Measurements from ENCODE around the gene POLR1C. TPM values are rescaled to one million over a fixed set of nuclear protein-coding genes. Genes with fewer than 3 reads are reported as not detected.
"Not testable (repeated sequence)": the region's sequence is repeated elsewhere in the genome, so short reads cannot be mapped to it uniquely, and the experiment has no call there.

Gene POLR1C
- total RNA-seq, 1 experiment from 2014 or later, result 37.6 TPM

- no peaks in the 10 kb centered on the region for H3K36me3 ChIP-seq
- no peak for DNase-seq
- no peaks in the 10 kb centered on the region for H3K27me3 ChIP-seq
- no peaks in the 10 kb centered on the region for H3K9me3 ChIP-seq
- no peak overlapping the region for H3K4me3 ChIP-seq
These were observed 27.4 kb upstream of the POLR1C start for GRCh38 chr6:43489277-43490072.

- Histone ChIP-seq H3K27me3 (no peaks in the 10 kb centered on the region), H3K4me3 (no peak overlapping the region), H3K36me3 (no peaks in the 10 kb centered on the region), H3K9me3 (no peaks in the 10 kb centered on the region)
- DNase-seq, result no peak
These were observed 26.4 kb upstream of the POLR1C start for GRCh38 chr6:43490523-43490939.

GRCh38 chr6:43491750-43492661 is 24.9 kb upstream of the POLR1C start:
- H3K9me3 ChIP-seq, result no peaks in the 10 kb centered on the region
- H3K27me3 ChIP-seq, result no peaks in the 10 kb centered on the region
- DNase-seq, result peak; percentile 90
- H3K4me3 ChIP-seq, result no peak overlapping the region; the same call in 1 of the 2 replicates
- H3K36me3 ChIP-seq, result no peaks in the 10 kb centered on the region

GRCh38 chr6:43492673-43493072 is 24.2 kb upstream of the POLR1C start:
- H3K4me3 ChIP-seq, result no peak overlapping the region; the same call in 1 of the 2 replicates
- H3K27me3 ChIP-seq, result no peaks in the 10 kb centered on the region
- H3K9me3 ChIP-seq, result no peaks in the 10 kb centered on the region
- DNase-seq, result peak; percentile 31
- H3K36me3 ChIP-seq, result no peaks in the 10 kb centered on the region

GRCh38 chr6:43493230-43493629 is 23.7 kb upstream of the POLR1C start:
- Histone ChIP-seq H3K36me3 (no peaks in the 10 kb centered on the region), H3K27me3 (no peaks in the 10 kb centered on the region), H3K9me3 (no peaks in the 10 kb centered on the region), H3K4me3 (no peak overlapping the region)
- DNase-seq, result no peak

- no peak for DNase-seq
These were observed 23.1 kb upstream of the POLR1C start for GRCh38 chr6:43493833-43494232.

GRCh38 chr6:43494321-43494720 is 22.6 kb upstream of the POLR1C start:
- no peak for DNase-seq
- no peaks in the 10 kb centered on the region for H3K9me3 ChIP-seq
- no peaks in the 10 kb centered on the region for H3K27me3 ChIP-seq
- H3K4me3 ChIP-seq, result no peak overlapping the region
- no peaks in the 10 kb centered on the region for H3K36me3 ChIP-seq

More at GRCh38 chr6:43493833-43494232, 23.1 kb upstream of the POLR1C start:
- Histone ChIP-seq H3K9me3 (no peaks in the 10 kb centered on the region), H3K4me3 (no peak overlapping the region), H3K36me3 (no peaks in the 10 kb centered on the region), H3K27me3 (no peaks in the 10 kb centered on the region)

GRCh38 chr6:43494766-43495165 is 22.1 kb upstream of the POLR1C start:
- H3K9me3 ChIP-seq, result no peaks in the 10 kb centered on the region
- no peak for DNase-seq

GRCh38 chr6:43495409-43495941 is 21.4 kb upstream of the POLR1C start:
- no peak for DNase-seq
- Histone ChIP-seq H3K9me3 (no peaks in the 10 kb centered on the region), H3K36me3 (no peaks in the 10 kb centered on the region)

More at GRCh38 chr6:43494766-43495165, 22.1 kb upstream of the POLR1C start:
- Histone ChIP-seq H3K27me3 (no peaks in the 10 kb centered on the region), H3K4me3 (no peak overlapping the region), H3K36me3 (no peaks in the 10 kb centered on the region)

GRCh38 chr6:43496370-43497128 is 20.3 kb upstream of the POLR1C start:
- Histone ChIP-seq H3K36me3 (no peaks in the 10 kb centered on the region), H3K9me3 (no peaks in the 10 kb centered on the region), H3K27me3 (no peaks in the 10 kb centered on the region), H3K4me3 (no peak overlapping the region)
- DNase-seq, result no peak

More at GRCh38 chr6:43495409-43495941, 21.4 kb upstream of the POLR1C start:
- Histone ChIP-seq H3K4me3 (no peak overlapping the region), H3K27me3 (no peaks in the 10 kb centered on the region)

- no peak for DNase-seq
- Histone ChIP-seq H3K36me3 (no peaks in the 10 kb centered on the region), H3K9me3 (no peaks in the 10 kb centered on the region), H3K4me3 (no peak overlapping the region), H3K27me3 (no peaks in the 10 kb centered on the region)
These were observed 19.8 kb upstream of the POLR1C start for GRCh38 chr6:43497129-43497396.

- H3K36me3 ChIP-seq, result no peaks in the 10 kb centered on the region
- DNase-seq, result no peak
- H3K4me3 ChIP-seq, result no peak overlapping the region
- H3K9me3 ChIP-seq, result no peaks in the 10 kb centered on the region
- H3K27me3 ChIP-seq, result no peaks in the 10 kb centered on the region
These were observed 19.2 kb upstream of the POLR1C start for GRCh38 chr6:43497689-43498088.

- H3K36me3 ChIP-seq, H3K4me3 ChIP-seq, H3K9me3 ChIP-seq, DNase-seq, H3K27me3 ChIP-seq: not testable (repeated sequence)
These were observed 18.6 kb upstream of the POLR1C start for GRCh38 chr6:43498291-43498690.

GRCh38 chr6:43499028-43499815 is 17.7 kb upstream of the POLR1C start:
- no peaks in the 10 kb centered on the region for H3K36me3 ChIP-seq
- no peaks in the 10 kb centered on the region for H3K9me3 ChIP-seq
- no peaks in the 10 kb centered on the region for H3K27me3 ChIP-seq
- DNase-seq, result no peak
- H3K4me3 ChIP-seq, result no peak overlapping the region

GRCh38 chr6:43500921-43501320 is 16.0 kb upstream of the POLR1C start:
- no peak overlapping the region for H3K4me3 ChIP-seq
- H3K9me3 ChIP-seq, result no peaks in the 10 kb centered on the region
- H3K27me3 ChIP-seq, result no peaks in the 10 kb centered on the region
- no peaks in the 10 kb centered on the region for H3K36me3 ChIP-seq
- no peak for DNase-seq

GRCh38 chr6:43502666-43503065 is 14.2 kb upstream of the POLR1C start:
- DNase-seq, result no peak
- Histone ChIP-seq H3K4me3 (no peak overlapping the region), H3K36me3 (no peaks in the 10 kb centered on the region), H3K27me3 (no peaks in the 10 kb centered on the region), H3K9me3 (no peaks in the 10 kb centered on the region)
